G401 (cell line): ENCODE data around the gene CRACR2B. TPM values are rescaled to one million over a fixed set of nuclear protein-coding genes. Genes with fewer than 3 reads are reported as not detected.

Experiments used
- DNase-seq: peaks from one replicate; pipeline ENCODE4 v3.0.0-alpha.2; 2015; ENCODE audit warnings: low spot score
- in situ Hi-C: cut with HindIII; loops from 2 replicates; pipeline ENCODE4 v1.10.0; 2016; ENCODE audit warnings: low sequenced_read_pairs, mixed read lengths
- total RNA-seq: library from RNA; depleted of rRNA; stranded (reverse); fragments of >200 nt; shearing (Covaris generic); gene quantifications from 2 replicates; pipeline ENCODE4 v1.2.3, GENCODE V29; 2014

CRACR2B gene
- total RNA-seq, 1 experiment from 2014 or later: 28.3 TPM

DNA sequence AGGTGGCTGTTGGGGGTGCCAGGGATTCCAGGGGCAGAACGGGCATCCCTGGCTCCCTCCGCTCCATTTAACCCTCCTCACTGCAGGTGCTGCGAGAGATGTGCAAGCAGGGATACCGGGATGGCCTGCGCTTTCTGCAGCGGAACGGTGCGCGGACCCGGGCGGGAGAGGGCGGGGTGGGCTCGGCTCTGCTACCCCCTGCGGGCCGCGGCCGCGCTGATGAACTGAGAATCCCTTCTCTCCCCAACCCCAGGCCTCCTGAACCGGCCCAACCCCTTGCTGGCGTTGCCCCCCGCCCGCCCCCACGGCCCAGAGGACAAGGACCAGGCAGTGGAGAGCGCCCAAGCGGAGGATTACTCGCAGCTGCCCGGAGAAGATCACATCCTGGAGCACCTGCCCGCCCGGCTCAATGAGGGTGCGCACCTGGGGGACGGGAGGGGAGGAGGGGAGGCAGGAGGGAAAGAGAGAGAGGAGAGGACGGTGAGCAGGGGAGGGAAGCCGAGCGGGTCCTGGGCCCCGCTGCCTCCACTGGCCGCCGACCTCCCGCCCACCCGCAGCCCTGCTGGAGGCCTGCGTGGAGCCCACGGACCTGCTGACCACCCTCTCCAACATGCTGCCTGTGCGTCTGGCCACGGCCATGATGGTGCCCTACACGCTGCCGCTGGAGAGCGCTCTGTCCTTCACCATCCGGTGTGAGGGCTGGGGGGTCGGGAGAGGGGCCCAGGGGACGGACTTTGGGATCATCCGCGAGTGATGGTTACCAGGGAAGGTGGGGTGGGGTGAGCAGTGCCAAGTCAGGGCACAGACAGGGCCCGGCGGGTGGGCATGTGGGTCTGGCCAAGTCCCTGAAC, 4.1 kb upstream of the CRACR2B start:
- no peak for DNase-seq
- in situ Hi-C loops: no loop called here

DNA sequence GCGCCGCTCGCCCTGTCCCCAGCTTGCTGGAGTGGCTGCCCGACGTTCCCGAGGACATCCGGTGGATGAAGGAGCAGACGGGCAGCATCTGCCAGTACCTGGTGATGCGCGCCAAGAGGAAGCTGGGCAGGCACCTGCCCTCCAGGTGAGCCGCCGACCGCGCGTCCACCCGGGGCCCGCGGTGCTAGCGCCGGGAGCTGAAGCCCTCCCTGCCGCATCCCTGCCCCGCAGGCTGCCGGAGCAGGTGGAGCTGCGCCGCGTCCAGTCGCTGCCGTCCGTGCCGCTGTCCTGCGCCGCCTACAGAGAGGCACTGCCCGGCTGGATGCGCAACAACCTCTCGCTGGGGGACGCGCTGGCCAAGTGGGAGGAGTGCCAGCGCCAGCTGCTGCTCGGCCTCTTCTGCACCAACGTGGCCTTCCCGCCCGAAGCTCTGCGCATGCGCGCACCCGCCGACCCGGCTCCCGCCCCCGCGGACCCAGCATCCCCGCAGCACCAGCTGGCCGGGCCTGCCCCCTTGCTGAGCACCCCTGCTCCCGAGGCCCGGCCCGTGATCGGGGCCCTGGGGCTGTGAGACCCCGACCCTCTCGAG, 3.3 kb upstream of the CRACR2B start:
- in situ Hi-C loops: no loop called here
- no peak for DNase-seq

DNA sequence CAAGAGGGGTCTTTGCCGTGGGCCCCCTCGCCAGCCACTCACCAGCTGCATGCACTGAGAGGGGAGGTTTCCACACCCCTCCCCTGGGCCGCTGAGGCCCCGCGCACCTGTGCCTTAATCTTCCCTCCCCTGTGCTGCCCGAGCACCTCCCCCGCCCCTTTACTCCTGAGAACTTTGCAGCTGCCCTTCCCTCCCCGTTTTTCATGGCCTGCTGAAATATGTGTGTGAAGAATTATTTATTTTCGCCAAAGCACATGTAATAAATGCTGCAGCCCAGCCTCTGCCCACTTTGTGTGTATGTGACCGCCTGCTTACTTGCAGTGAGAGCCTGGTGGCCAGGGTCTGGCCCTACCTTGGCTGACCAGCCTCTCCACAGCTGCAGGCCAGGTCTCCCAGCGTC, 2.8 kb upstream of the CRACR2B start:
- in situ Hi-C loops: no loop called here
- DNase-seq: no peak

DNA sequence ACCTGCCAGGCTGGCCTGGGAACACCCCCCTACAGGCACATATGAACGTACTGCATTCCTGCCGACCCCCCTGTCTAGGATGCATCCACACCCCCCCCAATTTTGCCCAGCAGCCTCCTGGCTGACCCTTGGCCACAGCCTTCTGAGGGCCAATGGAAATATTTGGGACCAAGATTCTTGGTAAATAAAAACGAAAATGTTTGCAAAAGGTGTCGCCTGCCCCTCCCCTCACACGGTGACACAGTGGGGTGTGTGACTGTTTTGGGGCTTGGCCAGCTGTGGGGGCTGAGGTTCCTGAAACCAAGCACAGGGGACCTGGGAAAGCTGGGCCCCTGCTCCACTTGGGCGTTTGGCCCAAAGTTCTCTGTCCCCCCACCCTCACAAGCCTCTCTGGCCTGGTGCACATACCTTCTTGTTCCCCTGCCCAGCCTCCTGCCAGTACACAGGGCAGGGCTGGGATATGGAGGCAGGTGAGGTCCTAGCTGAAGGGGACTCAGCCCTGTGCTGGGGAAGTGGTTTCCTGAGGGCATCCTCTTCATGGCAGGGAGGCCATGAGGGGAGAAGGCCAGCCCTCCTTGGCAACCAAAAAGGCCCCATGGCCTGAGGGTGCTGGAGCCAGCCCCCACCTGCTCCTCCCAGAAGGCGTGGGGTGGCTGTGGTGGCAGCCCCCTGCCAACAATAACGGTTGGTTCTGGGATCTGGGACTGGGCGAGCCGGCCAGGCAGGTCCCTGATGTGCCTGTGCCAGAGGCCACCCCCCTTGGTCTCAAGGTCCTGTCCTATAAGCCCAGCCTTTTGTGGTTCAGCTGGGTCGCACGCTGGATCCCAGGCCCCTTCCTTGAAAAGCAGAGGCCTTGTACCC, 2.1 kb upstream of the CRACR2B start:
- in situ Hi-C loops: no loop called here
- no peak for DNase-seq

DNA sequence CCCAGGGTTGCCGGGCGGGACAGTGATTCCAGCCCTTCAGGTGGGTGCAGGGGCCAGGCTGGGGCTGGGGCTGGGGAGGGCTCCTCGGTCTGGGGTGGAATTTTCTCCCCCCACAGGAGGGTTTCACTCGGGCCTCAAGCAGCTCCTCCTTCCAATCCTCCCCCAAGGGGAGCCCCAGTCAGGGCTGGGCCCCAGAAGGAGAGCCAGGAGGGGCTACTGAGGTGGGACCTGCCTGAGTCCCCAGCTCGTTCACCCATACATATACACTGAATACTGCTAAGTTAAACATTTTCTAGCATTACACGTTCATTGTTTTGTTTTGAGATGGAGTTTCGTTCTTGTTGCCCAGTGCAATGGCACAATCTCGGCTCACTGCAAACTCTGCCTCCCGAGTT, 1.5 kb upstream of the CRACR2B start:
- DNase-seq: no peak
- in situ Hi-C loops: no loop called here

DNA sequence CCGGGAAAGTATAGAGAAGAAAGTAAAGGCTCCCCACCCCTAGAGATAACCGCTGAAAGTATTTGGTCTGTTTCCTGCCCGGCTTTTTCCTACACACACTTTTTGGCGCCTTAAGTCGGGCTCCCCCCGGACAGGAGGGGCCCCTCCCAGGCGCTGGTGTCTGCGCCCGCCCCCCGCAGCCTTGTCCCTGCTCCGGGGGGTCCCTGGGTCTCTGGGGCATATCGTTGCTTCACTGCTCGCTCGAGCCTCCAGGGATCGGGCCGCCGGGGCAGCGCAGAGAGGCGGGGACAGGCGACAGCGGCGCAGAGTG, 928 bp upstream of the CRACR2B start:
- in situ Hi-C loops: no loop called here
- DNase-seq: no peak

DNA sequence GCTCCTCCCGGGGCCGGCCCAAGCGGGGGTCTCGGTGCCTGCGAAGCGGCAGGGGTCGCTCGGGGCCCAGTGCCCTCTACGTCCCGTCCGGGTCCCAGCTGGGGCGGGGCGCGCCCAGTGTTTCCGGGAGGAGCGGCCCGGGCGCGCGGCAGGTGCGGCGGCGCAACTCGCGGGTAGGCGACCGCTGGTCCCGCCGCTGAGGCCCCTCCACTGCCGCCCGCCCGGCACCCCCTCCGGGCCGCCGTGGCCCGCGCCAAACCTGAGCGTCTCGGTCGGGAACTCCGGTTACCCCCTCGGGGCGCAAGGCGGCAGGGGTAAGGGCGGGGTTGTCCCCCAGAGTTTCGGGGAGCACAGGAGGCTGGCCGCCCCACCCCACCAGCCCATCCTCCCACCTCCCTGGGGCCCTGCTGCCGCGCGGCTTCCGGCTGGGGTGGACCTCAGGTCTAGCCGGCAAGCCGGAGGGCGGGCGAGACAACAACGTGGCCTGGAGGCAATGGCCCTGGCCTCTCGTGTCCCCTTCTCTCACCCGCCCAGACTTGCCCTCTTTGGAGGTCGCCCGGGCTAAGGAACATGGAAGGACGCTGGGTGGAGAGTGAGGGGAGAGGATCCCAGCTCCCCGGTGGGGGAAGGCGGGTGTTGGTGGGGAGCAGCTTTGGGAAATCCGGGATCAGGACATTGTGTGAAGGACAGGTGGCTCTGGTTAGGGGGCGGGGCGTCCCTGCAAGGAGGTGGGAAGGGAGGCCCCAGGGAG, 398 bp upstream of the CRACR2B start:
- in situ Hi-C loops: no loop called here
- no peak for DNase-seq

DNA sequence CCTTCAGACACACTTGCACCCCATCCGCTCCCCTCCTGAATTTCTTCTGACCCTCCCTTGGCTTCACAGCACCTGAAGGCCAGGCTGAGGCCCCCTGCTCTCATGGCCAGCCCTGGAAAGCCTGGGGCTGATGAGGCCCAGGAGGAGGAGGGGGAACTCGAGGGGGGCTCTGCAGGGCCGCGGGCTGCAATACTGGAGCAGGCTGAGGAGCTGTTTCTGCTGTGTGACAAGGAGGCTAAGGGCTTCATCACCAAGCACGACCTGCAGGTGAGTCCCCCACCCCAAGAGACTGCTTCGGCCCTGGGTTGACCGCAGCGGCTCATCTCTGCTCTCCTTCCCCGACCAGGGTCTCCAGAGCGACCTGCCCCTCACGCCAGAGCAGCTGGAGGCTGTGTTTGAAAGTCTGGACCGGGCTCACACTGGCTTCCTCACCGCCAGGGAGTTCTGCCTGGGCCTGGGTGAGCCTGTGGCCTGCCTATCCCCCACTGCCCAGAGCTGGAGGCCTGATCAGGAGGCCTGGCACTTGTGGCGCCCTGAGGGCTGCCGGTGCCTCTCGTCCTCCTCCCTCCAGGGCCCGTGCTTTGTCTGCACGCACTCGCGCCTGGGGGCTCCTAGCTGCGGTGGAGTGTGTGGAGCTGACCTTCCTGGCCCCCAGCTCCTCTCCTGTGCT, 922 bp downstream of the CRACR2B start:
- in situ Hi-C loops: no loop called here
- DNase-seq: no peak

DNA sequence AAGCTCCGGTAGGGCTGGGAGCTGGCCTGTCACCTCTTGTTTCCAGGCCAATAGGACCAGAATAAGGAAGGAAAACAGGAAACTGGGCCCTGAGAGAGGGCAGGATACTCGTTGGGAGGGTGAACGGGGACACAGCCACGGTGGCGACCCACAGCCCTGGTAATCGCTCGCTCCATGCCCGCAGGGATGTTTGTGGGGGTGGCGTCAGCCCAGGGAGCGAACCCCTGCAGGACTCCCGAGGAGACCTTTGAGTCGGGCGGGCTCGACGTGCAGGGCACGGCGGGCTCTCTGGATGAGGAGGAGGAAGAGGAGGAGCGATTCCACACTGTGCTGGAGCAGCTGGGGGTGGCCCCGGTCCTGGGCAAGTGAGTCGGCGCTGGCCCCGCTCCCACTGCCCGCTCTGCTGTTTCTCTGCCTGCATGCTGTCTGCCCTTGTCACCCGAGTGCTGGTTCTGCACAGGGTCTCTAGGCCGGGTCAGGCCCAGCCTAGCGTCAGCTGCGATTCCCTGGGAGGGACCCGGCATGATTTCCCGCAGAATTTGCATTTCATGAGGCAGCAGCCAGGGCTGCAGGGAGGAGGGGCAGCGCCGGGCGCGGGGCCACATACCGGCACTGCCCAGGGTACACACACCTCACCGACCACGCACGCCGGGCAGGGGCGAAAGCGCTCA, 1.6 kb downstream of the CRACR2B start:
- in situ Hi-C loops: no loop called here

DNA sequence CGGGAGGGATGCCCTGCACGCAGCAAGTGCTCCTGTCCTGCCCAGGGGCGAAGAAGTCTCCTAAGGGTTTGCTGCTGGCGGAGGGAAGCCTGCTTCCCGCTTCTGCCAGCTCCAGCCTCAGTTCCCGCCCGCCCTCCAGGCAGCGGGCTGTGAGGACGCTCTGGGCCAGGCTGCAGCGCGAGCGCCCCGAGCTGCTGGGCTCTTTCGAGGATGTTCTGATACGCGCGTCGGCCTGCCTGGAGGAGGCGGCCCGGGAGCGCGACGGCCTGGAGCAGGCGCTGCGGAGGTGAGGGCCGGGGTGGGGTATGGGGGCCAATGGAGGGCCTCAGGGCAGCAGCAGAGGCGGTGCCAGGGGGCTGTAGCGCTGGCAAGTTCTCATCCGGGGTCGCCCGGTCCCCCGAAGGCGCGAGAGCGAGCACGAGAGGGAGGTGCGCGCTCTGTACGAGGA, 2.2 kb downstream of the CRACR2B start:
- no peak for DNase-seq
- in situ Hi-C loops: no loop called here

More for the DNA sequence above, 1.6 kb downstream of the CRACR2B start:
- no peak for DNase-seq

DNA sequence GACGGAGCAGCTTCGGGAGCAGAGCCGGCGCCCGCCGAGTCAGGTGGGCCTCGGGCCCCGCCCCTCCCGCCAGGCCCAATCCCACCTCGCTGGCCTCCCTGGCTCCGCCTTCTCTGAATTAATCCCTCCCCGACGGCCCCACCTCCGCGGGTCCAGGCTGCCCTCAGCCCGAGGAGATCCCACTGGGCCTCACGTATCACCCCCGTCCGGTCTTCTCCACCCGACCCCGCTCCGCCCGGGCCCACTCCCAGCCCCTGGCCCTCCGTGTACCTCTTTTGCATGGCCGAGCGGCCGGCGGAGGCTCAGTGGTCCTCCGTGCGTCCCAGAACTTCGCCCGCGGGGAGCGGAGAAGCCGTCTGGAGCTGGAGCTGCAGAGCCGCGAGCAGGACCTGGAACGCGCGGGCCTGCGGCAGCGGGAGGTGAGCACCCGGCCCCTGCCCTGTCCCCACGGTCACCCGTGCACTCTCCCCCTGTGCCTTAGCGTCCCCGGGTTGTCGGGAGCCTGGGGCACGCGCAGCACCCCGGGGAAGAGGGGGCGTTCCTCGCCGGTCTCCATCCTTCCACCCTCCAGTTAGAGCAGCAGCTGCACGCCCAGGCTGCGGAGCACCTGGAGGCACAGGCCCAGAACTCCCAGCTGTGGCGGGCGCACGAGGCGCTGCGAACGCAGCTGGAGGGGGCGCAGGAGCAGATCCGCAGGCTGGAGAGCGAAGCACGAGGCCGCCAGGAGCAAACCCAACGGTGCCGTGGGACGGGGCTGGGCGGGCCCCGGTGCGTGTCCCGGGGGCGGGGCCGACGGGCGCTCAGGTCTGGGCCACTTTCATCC, 2.8 kb downstream of the CRACR2B start:
- in situ Hi-C loops: no loop called here
- peak; percentile 84 for DNase-seq

DNA sequence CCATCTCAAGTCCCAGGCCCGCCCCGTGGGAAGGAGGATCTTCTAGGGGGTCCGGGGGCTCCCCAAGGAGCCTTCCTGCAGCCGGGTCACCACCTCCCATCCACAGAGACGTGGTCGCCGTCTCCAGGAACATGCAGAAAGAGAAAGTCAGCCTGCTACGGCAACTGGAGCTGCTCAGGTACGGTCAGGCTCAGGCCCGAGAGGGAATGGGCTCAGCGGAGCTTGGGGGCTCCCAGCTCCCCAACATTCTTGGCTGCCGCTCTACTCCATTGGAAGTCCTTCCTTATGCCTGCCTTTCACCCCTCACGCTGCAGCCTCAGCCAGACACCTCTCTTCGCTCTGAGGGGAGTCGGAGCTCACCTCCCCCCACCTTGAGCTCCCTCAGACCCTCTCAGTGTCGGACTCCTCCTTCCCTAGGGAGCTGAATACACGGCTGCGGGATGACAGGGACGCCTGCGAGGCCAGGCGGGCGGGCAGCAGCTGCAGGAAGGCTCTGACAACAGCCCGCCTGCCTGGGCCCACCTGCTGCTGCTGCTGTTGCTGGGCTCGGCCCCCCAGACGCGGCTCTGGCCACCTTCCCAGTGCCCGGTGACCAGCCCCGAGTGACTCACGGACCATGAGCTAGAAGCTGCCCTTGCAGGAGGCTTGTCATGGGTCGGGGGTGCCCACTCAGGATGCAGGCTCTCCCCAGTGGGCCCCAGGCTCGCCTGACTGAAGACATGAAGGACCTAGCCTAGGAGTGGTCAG, 3.6 kb downstream of the CRACR2B start:
- in situ Hi-C loops: no loop called here
- no peak for DNase-seq

DNA sequence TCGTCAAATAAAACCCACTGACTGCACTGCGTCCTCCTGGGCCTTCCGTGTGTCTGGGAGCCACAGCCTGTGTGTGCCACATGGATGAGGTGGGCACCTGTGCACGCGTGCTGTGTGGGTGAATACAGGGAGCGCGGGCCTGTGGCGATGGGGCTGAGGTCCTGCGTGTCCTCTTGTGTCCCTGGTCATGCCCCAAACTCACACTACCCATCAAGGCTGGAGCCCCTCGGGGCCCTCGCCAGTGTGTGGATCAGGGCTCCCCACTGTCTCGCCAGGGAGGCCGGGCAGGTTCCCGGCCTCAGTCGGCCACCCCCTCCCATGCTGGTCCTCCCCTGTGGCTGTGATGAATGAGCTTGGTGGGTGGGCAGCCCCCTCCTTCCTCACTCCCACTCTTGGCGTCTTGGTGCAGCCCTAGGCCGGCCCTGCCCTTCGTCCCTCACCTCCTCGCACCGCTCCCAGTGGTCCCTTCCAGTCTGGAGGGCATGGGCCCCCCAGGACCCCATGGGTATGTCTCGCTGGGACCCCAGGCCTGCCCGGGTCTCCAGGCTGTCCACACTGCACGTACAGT, 4.3 kb downstream of the CRACR2B start:
- no peak for DNase-seq
- in situ Hi-C loops: no loop called here

DNA sequence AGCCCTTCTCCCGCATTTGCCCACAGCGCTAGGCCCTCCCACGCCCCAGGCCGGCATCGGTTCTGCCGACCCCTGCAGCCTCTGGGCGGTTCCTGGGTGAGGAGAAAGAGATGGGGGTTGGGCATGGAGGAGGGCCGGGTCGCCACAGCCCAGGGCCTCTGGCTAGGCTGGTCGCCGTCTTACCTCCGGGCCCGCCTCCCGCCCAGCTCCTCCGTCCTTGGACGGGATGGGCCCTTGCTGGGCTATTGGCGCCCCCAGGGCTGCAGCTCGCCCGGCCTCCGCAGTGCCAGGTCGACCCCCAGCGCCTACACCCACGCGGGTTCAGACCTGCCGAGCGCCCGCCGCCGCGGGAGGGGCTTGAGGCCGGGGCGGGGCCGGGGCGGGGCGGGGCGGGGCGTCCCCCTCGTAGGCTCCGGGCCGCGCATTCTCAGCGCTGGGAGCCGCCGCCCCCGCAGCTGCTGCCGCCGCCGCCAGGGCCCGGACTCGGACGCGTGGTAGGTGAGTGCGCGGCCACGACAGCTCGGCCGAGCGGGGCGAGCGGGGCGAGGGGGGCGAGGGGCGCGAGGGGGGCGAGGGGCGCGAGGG, 4.9 kb downstream of the CRACR2B start, which contains the start of gene CD151:
TSS of gene CD151 (plus strand) at position 424 of the 585 bp plus-strand sequence. CDS start 3,118 bp downstream, outside the sequence.
- DNase-seq: peak; percentile 69

DNA sequence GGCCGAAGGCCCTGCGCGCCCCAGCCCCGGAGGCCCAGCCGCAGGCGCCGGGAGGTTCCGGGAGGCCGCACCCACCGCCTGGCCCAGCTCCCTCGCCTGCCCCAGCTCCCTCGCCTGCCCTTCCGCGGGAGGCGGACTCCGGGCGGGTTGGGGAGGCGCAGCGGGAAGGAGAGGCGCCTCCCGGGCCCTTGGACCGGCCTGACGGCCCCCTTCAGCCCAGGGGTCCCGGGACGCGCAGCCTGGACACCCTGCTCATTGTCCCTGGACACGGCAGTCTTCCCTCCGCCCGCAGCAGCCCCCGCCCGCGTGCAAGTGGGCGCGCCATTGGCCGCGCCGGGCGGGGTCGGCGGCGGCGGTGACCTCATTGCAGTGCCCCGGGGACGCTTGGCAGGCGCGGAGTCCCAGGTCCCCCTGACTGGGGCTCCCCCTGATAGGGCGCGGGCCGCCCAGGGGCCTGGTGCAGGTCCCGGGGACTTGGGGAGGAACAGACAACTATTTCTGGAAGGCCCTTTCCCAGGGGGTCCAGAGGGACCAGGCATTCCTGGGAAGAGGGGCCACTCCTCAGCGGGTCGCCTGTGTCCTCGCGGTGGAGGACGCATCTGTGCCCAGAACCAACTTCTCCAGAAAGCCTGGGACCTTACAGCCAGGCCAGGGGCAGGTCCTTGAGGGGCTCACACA, 5.5 kb downstream of the CRACR2B start:
- in situ Hi-C loops: no loop called here
- DNase-seq: no peak

More for the DNA sequence above, 4.9 kb downstream of the CRACR2B start, which contains the start of gene CD151:
- in situ Hi-C loops: no loop called here
